Left ventricle myocardium inferior (tissue), 1 donor: Measurements from ENCODE around the gene PAM. TPM values are rescaled to one million over a fixed set of nuclear protein-coding genes. Genes with fewer than 3 reads are reported as not detected.

Source experiments
- DNase-seq: peaks from one replicate; pipeline ENCODE4 v3.0.0-alpha.2; 2020
- H3K27ac ChIP-seq: fragments of 200-600 bp; replicated peaks from 2 replicates; pipeline ENCODE4 v1.8.0; 2021
- H3K27me3 ChIP-seq: fragments of 200-600 bp; 2 replicates; pipeline ENCODE4 v1.8.0; 2021; ENCODE audit warnings: low read depth
- H3K36me3 ChIP-seq: fragments of 200-600 bp; 2 replicates; pipeline ENCODE4 v1.8.0; 2021
- H3K4me1 ChIP-seq: fragments of 200-600 bp; 2 replicates; pipeline ENCODE4 v1.8.0; 2021
- H3K4me3 ChIP-seq: fragments of 200-600 bp; 2 replicates; pipeline ENCODE4 v1.8.0; 2021; ENCODE audit warnings: mild to moderate bottlenecking, moderate library complexity
- H3K9me3 ChIP-seq: fragments of 200-600 bp; replicated peaks from 2 replicates; pipeline ENCODE4 v1.8.0; 2021
- CTCF ChIP-seq: fragments of 200-600 bp; IDR thresholded peaks from 2 replicates; pipeline ENCODE4 v1.8.0; 2021; ENCODE audit warnings: antibody characterized with exemption, mild to moderate bottlenecking, borderline replicate concordance
- intact Hi-C: fragments of 100-400 bp; cut with micrococcal nuclease; formaldehyde crosslinking; loops from one replicate; pipeline ENCODE4 v1.11.0; 2022
- total RNA-seq: library from RNA; stranded (reverse); fragmentation: NEBNext Ultra II Directional; extraction: Animal tissue kit (Norgen Biotek cat#: 25700); gene quantifications from one replicate; pipeline ENCODE4 v1.2.1, GENCODE V29; 2021
- donor health status: DM: no; HTN: yes; CAD: no; lungs with severe emphysema.

PAM gene
- total RNA-seq, 1 donor from 2014 or later: 1,051 TPM

- TF ChIP-seq CTCF: no peak
- intact Hi-C loops: no loop called here
- H3K9me3 ChIP-seq: peaks cover 7% of the 10 kb centered on the region
- no peaks in the 10 kb centered on the region for H3K36me3 ChIP-seq
- no peak for DNase-seq
- no peak overlapping the region for H3K27ac ChIP-seq
- no peaks in the 10 kb centered on the region for H3K27me3 ChIP-seq
- H3K4me1 ChIP-seq: no peaks in the 10 kb centered on the region
- H3K4me3 ChIP-seq: no peak overlapping the region
These were observed 39.1 kb upstream of the PAM start for GRCh38 chr5:102716017-102716416.

- Histone ChIP-seq H3K27ac (no peak overlapping the region), H3K4me3 (no peak overlapping the region), H3K27me3 (no peaks in the 10 kb centered on the region), H3K36me3 (no peaks in the 10 kb centered on the region), H3K9me3 (peaks cover 7% of the 10 kb centered on the region), H3K4me1 (no peaks in the 10 kb centered on the region)
- intact Hi-C loops: no loop called here
- no peak for TF ChIP-seq CTCF
- no peak for DNase-seq
These were observed 36.3 kb upstream of the PAM start for GRCh38 chr5:102718819-102719218.

GRCh38 chr5:102719886-102720285 is 35.2 kb upstream of the PAM start:
- Histone ChIP-seq H3K27me3 (no peaks in the 10 kb centered on the region), H3K27ac (no peak overlapping the region), H3K4me1 (no peaks in the 10 kb centered on the region), H3K9me3 (peaks cover 7% of the 10 kb centered on the region), H3K4me3 (no peak overlapping the region), H3K36me3 (no peaks in the 10 kb centered on the region)
- intact Hi-C loops: no loop called here
- no peak for TF ChIP-seq CTCF
- DNase-seq: no peak

- Histone ChIP-seq H3K27me3 (no peaks in the 10 kb centered on the region), H3K4me1 (no peaks in the 10 kb centered on the region), H3K9me3 (peaks cover 7% of the 10 kb centered on the region), H3K4me3 (no peak overlapping the region), H3K36me3 (no peaks in the 10 kb centered on the region), H3K27ac (no peak overlapping the region)
- intact Hi-C loops: no loop called here
- TF ChIP-seq CTCF: no peak
- DNase-seq: no peak
These were observed 34.1 kb upstream of the PAM start for GRCh38 chr5:102720969-102721368.

- Histone ChIP-seq H3K27me3 (no peaks in the 10 kb centered on the region), H3K9me3 (peaks cover 7% of the 10 kb centered on the region), H3K27ac (no peak overlapping the region), H3K4me3 (no peak overlapping the region), H3K4me1 (no peaks in the 10 kb centered on the region), H3K36me3 (no peaks in the 10 kb centered on the region)
- no peak for DNase-seq
- no peak for TF ChIP-seq CTCF
- intact Hi-C loops: no loop called here
These were observed 32.2 kb upstream of the PAM start for GRCh38 chr5:102722931-102723330.

- Histone ChIP-seq H3K9me3 (peaks cover 4% of the 10 kb centered on the region), H3K27ac (no peak overlapping the region), H3K4me3 (no peak overlapping the region), H3K27me3 (no peaks in the 10 kb centered on the region), H3K4me1 (no peaks in the 10 kb centered on the region), H3K36me3 (no peaks in the 10 kb centered on the region)
- no peak for DNase-seq
- intact Hi-C loops: no loop called here
- no peak for TF ChIP-seq CTCF
These were observed 23.4 kb upstream of the PAM start for GRCh38 chr5:102731693-102732092.
